CD4-positive, alpha-beta T cell treated with Interleukin-6 for 4 hours (primary cell): ENCODE data around the gene FHL3.
"Not testable (repeated sequence)": the region's sequence is repeated elsewhere in the genome, so short reads cannot be mapped to it uniquely, and the experiment has no call there.

Experiments used
- DNase-seq: peaks from one replicate; pipeline ENCODE4 v3.0.0-alpha.2; 2020; ENCODE audit warnings: mixed read lengths

FHL3 gene

GRCh38 chr1:38032992-38033391 lies 27.7 kb upstream of the FHL3 start:
- DNase-seq, result not testable (repeated sequence)

DNA sequence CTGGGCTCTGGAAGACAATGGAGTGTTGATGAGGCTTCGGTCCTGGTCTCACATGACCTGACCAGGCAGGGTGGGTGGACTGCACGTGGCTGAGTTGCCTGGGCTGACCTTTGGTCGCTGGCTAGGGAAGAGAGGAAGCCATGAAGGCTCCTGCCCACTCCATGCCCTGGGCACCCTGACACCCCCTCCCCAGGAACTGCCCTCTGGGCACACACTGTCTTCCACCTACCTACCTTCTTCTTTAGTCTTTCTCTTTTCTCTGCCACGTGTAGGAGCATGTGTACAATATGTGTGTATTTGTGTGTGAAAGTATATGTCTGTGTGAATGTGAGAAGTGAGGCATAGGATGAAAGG lies 26.2 kb upstream of the FHL3 start:
- no peak for DNase-seq

- DNase-seq, result no peak
These were observed 25.5 kb upstream of the FHL3 start for GRCh38 chr1:38030596-38031512.

DNA sequence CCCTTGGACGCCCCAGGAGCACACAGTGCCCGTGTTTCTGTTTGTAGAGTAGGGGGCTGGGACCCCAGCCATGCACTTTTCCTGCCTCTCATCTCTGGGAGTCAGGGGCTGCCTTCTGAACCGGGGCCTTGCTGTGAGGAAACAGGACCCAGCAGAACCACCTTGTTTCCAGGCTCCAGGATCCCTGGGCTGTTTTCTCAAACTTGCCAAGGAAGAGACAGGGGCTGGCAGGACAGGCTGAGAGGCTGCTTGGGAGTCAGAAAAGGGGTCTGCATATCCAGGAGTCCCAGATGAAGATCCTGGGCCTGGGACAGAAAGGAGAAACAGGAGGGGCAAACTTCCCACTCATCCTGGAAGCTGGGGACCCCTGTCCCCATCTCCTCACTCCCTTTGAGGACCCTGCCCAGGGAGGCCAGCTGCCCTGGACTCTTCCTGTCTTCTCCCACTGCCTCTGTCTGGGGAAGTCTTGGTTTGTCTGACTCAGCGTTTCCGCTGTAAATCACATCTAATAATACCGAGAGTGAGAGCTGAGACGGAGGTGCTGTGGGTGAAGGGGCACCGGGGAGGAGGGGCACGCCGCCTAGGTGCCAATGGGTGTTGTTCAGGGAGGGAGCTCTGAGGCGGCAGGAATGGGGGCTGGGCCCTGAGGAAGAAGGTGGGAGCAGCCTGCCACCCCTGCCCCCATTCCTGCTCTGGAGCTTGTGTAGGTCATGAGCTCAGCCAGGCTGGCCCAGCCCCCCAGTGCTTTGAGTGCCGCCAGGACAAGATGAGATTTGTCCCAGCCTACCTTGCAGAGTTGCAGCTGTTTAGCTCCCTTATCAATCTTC lies 24.6 kb upstream of the FHL3 start:
- DNase-seq, result peak; percentile 60

DNA sequence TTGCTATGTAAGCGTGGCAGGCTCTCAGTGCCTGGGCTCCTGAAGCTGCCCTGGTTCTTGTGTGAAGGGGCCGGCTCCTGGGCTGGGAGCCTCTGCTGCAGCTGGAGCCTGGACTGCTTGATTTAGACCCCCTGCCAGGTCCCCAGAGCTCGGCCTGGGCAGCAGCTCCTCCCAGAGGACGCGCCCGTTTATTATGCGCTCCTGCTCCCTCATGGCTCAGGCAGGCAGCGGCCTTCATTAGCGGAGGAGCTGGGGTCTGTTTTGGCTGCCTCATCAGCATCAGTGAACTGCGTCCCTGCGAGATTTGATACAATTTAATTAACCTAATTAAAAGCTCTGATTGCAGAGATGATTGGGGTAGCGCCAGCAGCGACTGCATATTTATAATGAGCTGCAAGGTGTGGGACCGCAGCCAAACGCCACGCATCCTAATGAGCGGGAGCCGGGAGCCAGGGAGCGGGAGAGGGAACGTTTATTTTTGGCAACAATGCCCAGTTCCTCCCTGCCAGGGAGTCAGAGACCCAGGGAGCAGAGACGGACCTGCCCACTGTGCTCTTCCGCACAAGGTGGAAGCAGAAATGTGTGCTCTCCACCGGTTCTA lies 23.9 kb upstream of the FHL3 start:
- no peak for DNase-seq

- DNase-seq, result no peak
These were observed 23.4 kb upstream of the FHL3 start for GRCh38 chr1:38028671-38029070.

GRCh38 chr1:38028105-38028591 lies 22.8 kb upstream of the FHL3 start:
- no peak for DNase-seq

DNA sequence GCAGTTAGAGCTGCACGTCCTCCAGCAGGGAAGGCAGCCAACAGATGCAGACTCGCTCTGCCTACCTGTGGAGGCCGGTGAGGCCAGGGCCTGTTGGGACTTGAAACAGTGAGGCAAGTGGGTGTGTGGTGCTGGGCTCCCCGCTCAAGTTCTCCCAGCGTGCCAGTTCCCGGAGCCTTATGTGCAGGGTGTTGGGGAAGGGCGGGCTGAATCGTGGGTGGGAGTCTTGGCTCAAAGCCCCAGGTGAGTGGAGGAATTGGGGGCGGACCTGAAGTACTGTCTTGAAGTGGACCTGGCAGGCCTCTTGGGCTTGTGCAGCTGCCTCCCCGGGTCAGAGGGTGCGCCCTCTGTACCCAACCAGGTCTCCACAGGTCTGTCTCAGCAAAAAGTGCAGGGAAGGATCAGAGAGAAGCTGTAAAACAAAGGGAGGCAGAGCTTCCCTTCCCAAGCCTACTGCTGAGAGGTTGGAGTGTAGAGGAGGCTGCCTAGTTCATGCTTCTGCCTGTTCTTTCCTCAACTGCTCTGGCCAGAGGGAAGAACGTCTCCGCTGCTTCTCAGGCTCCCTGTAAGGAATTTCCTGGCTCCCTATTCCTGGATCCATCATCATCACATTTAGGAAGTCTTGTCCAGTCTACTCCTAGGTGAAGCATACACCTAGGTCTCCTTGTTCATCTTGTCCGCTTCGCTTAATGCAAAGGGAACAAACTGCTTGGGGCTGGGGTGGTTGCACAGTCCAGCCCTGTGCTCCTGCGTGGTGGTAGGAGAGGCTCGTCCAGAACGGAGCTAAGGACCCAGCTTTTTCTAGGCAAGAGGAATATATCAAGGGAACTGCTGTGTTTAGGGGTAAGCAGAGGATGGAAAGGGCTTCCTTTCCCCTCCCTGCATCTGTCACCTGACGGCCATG lies 22.1 kb upstream of the FHL3 start:
- no peak for DNase-seq

DNA sequence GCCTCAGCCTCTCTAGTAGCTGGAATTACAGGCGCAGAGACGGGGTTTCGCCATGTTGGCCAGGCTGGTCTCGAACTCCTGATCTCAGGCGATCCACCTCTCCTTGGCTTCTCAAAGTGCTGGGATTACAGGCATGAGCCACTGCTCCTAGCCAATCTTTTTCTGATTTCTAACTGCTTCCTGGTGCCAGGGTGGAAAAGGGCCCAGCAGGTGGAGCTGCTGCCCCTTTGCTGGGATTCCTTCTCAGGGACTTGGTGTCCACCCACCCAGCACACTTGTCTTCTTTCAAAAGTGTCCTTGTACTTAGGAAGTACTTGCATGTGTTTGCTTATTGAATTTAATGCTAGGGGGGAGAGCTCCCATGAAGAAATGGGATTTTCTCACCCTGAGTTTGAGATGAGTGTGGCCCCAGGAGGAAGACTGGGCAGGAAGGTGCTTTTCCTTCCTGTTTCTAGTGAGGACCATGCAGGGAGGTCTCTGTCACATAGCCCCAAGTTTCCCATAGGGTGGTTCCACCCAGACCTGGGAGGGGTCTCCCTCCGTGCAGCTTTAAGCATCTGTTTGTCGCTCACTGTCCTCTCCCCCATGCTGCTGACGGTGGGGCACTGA lies 21.4 kb upstream of the FHL3 start:
- DNase-seq, result peak; percentile 50

DNA sequence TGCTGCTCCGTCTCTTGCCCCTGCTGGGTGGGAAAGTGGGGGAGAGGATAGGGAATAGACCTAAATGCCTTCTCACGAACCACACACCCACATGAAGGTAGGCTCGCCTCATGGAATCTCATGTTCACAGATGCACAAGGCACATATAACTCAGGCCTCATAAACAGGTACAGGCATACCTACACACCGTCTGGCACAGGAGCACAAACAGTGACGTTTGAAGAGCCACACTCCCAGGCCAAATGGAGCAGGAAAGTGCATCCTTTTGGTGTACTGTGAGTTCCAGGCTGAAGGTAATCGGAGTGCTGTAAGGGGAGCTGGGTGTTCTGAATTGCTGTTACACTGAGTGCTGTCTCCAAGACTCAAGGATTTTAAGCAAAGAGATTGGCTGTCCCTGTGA lies 20.4 kb upstream of the FHL3 start:
- no peak for DNase-seq

DNA sequence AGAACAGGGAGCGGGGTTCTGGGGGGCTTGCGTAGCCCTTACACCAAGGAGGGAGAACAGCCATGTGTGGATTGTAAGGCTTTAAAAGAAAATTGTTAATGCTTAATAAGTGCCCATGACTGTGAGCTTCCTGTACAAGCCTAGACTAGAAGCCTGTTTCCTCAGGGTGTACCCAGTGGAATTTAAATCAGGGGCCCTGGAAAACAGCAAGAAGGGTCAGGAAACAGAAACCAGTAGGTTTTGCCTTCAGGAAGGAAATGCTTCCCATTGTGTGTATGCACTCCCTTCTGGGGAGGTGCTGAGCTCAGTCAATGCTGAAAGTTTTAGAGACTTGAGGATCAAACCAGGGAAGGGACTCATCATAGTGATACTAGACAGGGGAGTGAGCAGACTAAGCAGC lies 19.9 kb upstream of the FHL3 start:
- DNase-seq, result no peak

DNA sequence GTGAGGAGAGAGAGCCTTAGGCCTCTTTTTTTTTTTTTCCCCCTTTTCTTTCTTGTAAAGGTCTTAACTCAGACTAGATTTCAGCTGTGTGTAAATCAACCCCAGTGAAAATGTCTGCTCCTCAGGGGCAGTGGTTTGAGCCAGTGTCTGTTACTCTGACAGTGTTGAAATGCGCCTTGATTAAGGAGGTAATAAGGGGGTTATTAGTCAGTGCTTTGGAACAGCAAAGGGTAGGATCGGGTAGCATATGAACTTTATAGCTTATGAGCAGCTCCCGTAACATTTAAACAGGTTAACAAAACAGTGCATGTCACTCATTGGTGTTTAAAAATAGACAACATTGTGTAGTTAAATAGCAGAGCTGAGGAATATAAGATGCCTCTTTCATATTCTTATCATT lies 17.5 kb upstream of the FHL3 start:
- DNase-seq, result no peak

- no peak for DNase-seq
These were observed 16.7 kb upstream of the FHL3 start for GRCh38 chr1:38021969-38022368.

DNA sequence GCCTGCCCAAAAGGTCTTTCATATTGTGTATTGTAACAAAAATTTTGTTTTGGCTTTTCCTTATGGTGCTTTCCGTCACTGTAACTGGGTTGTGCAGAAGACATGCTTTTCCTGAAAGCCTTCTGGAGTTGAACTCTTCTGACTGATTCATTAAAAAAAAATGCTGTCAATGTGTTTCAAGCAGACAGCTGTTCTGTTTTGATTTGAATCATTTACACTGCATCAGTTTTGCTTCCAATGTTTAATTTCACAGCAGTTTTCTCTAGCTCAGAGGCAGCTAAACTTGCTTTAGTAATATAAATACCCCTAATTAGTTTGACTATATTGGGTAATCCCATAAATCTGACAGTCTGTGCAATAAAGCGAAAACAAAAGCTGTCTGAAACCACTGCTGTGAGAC lies 15.1 kb upstream of the FHL3 start:
- DNase-seq, result no peak

GRCh38 chr1:38018864-38019343 lies 13.6 kb upstream of the FHL3 start:
- no peak for DNase-seq

GRCh38 chr1:38015978-38016725 lies 10.8 kb upstream of the FHL3 start:
- DNase-seq, result no peak

DNA sequence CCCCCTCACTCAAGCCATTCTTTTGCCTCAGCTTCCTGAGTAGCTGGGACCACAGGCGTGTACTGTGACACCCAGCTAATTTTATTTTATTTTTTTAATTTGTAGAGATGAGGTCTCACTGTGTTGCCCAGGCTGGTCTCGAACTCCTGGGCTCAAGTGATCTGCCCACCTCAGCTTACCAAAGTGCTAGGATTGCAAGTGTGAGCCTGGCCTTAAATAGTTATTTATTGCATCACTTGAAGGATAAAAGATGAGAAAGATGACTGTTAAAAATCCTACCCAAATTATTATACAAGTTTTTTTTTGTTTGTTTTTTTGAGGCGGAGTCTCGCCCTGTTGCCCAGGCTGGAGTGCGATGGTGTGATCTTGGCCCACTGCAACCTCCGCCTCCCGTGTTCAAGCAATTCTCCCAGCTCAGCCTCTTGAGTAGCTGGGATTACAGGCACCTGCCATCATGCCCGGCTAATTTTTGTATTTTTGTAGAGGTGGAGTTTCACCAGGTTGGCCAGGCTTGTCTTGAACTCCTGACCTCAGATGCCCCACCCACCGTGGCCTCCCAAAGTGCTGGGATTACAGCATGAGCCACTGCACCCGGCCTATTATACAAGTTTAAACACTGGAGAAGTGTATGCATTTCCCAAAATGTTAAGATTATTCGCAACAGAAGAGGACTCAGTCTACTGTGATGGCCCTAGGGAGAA lies 9.6 kb upstream of the FHL3 start:
- no peak for DNase-seq

DNA sequence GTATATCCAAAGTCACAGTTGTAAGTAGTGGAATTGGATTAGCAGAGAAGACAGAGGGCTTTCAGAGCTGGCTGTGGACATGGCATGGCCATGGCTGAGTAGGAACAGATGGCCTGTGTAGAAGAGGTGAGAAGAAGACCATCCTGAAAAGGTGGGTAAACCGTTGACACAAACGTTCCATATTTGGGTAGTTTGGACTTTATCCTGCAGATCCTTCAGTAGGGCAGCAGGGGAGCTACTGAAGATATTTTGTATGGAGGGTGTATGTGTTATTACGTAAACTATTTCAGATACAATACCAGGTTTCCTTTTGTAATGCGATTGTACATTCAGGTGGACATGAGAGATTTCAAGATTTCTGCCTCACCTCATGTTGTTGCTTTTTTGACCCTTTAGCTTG lies 8.9 kb upstream of the FHL3 start:
- no peak for DNase-seq

GRCh38 chr1:38013227-38013622 lies 7.9 kb upstream of the FHL3 start:
- DNase-seq, result no peak
